ENCODE measurements around the gene SNRPA. TPM values are rescaled to one million over a fixed set of nuclear protein-coding genes. Genes with fewer than 3 reads are reported as not detected.
"Not testable (repeated sequence)": the region's sequence is repeated elsewhere in the genome, so short reads cannot be mapped to it uniquely, and the experiment has no call there.

SNRPA gene
- total RNA-seq, 1 donor from 2014 or later = 21.0 TPM

DNA sequence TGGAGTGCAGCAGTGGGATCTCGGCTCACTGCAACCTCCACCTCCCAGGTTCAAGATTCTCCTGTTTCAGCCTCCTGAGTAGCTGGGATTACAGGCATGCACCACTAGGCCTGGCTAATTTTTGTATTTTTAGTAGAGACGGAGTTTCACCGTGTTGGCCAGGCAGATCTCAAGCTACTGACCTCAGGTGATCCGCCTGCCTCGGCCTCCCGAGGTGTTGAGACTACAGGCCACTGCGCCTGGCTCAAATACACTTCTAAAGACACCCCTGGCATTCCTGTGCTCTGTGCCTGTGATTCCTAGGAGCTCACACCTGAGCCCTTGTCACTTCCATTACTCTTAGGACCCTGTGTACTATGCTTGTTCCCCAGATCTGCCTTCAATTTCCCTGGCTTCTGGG, 61.6 kb downstream of the SNRPA start:
- not testable (repeated sequence) for DNase-seq (ENCODE audit: low read depth in 2 of 2)

DNA sequence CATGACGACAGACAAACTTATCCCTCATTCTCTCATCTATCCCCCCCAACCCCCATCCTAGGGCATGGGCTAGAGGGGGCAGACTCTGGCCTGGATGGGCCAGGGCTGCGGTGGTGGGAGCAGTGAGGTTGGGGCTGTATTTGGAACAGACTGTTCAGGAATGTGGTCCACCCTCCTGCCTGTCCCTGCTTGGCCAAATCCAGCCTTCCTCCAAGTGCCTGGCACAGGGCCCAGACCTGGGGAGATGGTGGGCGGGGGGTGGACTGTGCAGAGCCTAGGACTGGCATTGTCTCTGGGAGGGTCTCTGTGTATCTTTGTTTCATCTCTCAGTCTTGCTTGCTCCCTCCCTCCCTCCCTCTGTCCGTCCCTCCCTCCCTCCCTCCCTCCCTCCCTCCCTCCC, 62.2 kb downstream of the SNRPA start:
- DNase-seq (ENCODE audit: low read depth in 2 of 2) = no peak

Other genes with a start within 250 kb of the SNRPA start
- gene SHKBP1, start 174.3 kb upstream of the SNRPA start, total RNA-seq = 25.1 and 28.2 TPM in 2 replicates
- 13.7 and 54.4 TPM in 2 replicates for gene LTBP4, start 149.8 kb upstream of the SNRPA start, total RNA-seq
- gene NUMBL, start 60.6 kb upstream of the SNRPA start, total RNA-seq = 4.6 and 5.9 TPM in 2 replicates
- gene COQ8B, start 34.3 kb upstream of the SNRPA start, total RNA-seq = 12.5 and 13.7 TPM in 2 replicates
- gene ITPKC, start 34.1 kb upstream of the SNRPA start, total RNA-seq = 14.4 and 25.6 TPM in 2 replicates
- 0.20 and 0.44 TPM in 2 replicates for gene ACTMAP, start 726 bp upstream of the SNRPA start, total RNA-seq
- not detected in 2 replicates for gene MIA, start 24.3 kb downstream of the SNRPA start, total RNA-seq
- gene RAB4B, start 27.0 kb downstream of the SNRPA start, total RNA-seq = 7.6 and 14.1 TPM in 2 replicates
- 85.0 and 151 TPM in 2 replicates for gene EGLN2, start 48.0 kb downstream of the SNRPA start, total RNA-seq
- gene CYP2A6, start 99.2 kb downstream of the SNRPA start, total RNA-seq = not detected in 2 replicates
- gene CYP2A7, start 131.0 kb downstream of the SNRPA start, total RNA-seq = not detected in 2 replicates
- gene CYP2B6, start 240.1 kb downstream of the SNRPA start, total RNA-seq = not detected in 2 replicates